ENCODE results near the gene LRRC8A.

DNA sequence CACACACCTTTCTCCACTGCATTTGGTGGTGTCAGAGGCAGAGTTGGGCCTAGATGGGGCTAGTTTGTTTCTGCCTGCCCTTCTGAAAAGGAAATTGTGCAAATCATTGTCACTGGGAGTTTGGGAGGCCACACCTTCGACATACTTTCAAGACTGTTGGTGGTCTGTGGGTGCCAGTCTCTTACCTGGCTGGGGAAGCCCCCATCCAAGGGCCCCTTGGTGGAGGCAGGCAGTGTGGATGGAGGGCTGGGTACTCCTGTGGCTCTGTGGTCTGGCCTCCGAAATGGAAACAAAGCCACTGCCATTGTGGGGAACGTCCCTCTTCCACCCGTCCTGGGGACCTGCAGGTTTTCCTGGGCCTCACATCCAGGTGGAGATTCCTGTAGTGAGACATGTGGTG is 27.9 kb downstream of the LRRC8A start:
- no peak for TF ChIP-seq POLR2A (IDR thresholded peaks at IDR 0.05; ENCODE audit: low read depth, low read length)
- no peak for TF ChIP-seq CEBPB (IDR thresholded peaks at IDR 0.05; ENCODE audit: low read depth, low read length)
- no peak for TF ChIP-seq CTCF (conservative IDR thresholded peaks at IDR 0.05; ENCODE audit: low read depth, low read length)
- no peak for TF ChIP-seq SMC3 (IDR thresholded peaks at IDR 0.05; ENCODE audit: low read depth, low read length)
- TF ChIP-seq MAFK (IDR thresholded peaks at IDR 0.05; ENCODE audit: low read depth, low read length): no peak
- TF ChIP-seq RFX5 (IDR thresholded peaks at IDR 0.05; ENCODE audit: low read depth, low read length): no peak
- TF ChIP-seq MXI1 (IDR thresholded peaks at IDR 0.05; ENCODE audit: borderline replicate concordance, low read depth, low read length): no peak
- TF ChIP-seq, protein P1, sequence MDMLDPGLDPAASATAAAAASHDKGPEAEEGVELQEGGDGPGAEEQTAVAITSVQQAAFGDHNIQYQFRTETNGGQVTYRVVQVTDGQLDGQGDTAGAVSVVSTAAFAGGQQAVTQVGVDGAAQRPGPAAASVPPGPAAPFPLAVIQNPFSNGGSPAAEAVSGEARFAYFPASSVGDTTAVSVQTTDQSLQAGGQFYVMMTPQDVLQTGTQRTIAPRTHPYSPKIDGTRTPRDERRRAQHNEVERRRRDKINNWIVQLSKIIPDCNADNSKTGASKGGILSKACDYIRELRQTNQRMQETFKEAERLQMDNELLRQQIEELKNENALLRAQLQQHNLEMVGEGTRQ (IDR thresholded peaks at IDR 0.05; ENCODE audit: low read depth, low read length): no peak
